ENCODE measurements around the gene METTL25B. TPM values are rescaled to one million over a fixed set of nuclear protein-coding genes. Genes with fewer than 3 reads are reported as not detected.

Gene METTL25B
- total and polyA plus RNA-seq, 8 donors: 15.2 to 90.2 (median 53.5) TPM

DNA sequence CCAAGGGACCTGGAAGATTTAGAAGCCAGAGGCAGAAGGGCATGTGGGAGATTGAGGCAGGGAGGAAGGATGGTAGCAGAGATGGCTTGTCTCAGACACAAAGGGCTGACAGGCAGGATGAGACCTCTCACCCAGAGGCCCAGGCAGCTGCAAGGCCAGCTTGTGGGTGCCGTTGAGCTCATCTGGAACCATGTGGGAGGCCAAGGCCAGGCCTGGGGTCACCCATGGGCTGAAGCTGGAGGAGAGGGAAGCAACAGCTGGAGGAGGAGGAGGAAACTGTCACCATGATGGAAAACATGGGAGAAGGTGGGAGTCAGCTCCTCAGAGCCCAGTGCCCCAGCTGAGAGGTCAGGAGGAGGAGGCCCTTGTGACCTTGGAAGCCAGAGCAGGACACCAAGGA, 29.3 kb upstream of the METTL25B start:
- WGBS, 5 donors: 47 to 75% (median 67%) methylated on average over 1 of the region's 1 CpG
- H3K4me1 ChIP-seq: peaks cover 0 to 16% (median 12%) of the 10 kb centered on the region in 4 donors
- intact Hi-C loops (cut with DNase I; ENCODE audit: low total_unique reads): no loop called here
- no peaks in the 10 kb centered on the region for H3K36me3 ChIP-seq
- peaks cover 0 to 67% (median 12%) of the 10 kb centered on the region in 3 donors for H3K27me3 ChIP-seq
- no peak for DNase-seq
- no peaks in the 10 kb centered on the region for H3K9me3 ChIP-seq
- H3K4me3 ChIP-seq: no peak overlapping the region
- TF ChIP-seq POLR2A (IDR thresholded peaks at IDR 0.05): no peak
- H3K27ac ChIP-seq: no peak overlapping the region

DNA sequence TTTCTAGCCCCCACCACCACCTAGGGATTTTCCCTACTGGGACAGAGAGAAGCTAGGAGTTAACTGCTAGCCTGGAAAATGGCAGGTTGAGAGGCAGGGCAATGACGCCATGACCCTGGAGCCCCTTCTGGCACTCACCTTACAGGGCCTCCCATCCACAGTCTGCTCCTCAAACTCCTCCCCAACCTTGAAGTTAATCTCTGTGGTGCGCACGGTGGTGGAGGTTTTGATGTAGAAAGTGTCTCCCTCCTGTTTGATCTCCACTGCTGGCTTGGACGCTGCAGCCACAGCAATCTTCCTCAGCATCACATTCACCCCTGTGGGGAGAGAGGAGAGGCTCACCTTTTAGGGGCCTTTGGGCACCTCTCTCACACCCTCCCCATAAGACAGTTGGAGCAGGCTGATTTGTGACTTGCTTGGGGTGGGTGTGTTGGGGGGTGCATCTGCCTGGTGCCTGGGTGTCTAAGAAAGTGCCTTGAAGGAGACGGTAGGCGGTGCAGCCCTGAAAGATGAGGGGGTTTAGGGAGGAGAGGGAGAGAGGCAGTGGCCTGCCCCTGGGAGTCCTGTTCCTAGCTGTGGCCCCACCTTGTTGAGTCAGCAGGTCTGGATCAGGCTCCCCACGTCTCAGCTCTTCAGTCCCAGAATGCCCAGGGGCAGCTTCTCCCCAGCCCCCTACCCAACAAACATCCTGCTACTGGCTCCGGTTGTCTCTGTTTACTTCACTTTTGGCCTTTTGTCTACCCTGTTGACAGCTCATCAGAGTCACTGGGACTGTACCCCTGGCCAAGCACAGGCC, 27.3 kb upstream of the METTL25B start:
- 75 to 83% (median 79%) methylated on average over 8 of the region's 8 CpGs for whole genome bisulfite sequencing, 5 donors
- intact Hi-C loops (cut with DNase I; ENCODE audit: low total_unique reads): no loop called here
- H3K27me3 ChIP-seq: peaks cover 0 to 80% (median 23%) of the 10 kb centered on the region in 3 donors

DNA sequence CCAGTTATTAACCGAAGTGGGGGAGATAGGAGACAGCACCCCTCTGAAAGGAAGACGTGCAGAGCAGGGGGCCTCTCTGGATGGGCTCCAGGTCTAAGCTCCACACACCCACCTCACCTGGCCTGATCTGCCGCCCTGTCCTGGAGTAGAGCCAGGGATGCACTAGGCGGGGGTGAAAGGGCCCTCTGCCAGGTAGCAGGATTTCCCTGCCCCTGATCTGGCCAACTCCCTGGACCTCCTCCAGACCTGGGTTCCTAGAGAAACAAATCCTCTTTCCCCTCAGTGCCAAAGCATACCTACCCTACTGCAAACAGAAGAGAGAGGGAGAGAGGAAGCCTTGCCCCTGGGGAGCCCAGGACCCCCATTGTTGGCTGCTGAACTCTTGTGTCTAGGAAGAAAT, 24.9 kb upstream of the METTL25B start:
- Histone ChIP-seq H3K9me3 (no peaks in the 10 kb centered on the region), H3K27me3 (peaks cover 0 to 87% (median 23%) of the 10 kb centered on the region in 3 donors), H3K36me3 (no peaks in the 10 kb centered on the region), H3K27ac (no peak overlapping the region), H3K4me1 (peaks cover 26 to 46% (median 39%) of the 10 kb centered on the region in 4 donors), H3K4me3 (no peak overlapping the region)
- no peak for DNase-seq
- intact Hi-C loops (cut with DNase I; ENCODE audit: low total_unique reads): no loop called here
- 45 to 63% (median 47%) methylated on average over 4 of the region's 4 CpGs for WGBS, 5 donors
- TF ChIP-seq, protein P1, sequence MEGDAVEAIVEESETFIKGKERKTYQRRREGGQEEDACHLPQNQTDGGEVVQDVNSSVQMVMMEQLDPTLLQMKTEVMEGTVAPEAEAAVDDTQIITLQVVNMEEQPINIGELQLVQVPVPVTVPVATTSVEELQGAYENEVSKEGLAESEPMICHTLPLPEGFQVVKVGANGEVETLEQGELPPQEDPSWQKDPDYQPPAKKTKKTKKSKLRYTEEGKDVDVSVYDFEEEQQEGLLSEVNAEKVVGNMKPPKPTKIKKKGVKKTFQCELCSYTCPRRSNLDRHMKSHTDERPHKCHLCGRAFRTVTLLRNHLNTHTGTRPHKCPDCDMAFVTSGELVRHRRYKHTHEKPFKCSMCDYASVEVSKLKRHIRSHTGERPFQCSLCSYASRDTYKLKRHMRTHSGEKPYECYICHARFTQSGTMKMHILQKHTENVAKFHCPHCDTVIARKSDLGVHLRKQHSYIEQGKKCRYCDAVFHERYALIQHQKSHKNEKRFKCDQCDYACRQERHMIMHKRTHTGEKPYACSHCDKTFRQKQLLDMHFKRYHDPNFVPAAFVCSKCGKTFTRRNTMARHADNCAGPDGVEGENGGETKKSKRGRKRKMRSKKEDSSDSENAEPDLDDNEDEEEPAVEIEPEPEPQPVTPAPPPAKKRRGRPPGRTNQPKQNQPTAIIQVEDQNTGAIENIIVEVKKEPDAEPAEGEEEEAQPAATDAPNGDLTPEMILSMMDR (IDR thresholded peaks at IDR 0.05): no peak
- TF ChIP-seq POLR2A (IDR thresholded peaks at IDR 0.05): no peak
- TF ChIP-seq POLR2AphosphoS5 (IDR thresholded peaks at IDR 0.05): no peak
- no peak for TF ChIP-seq EP300 (IDR thresholded peaks at IDR 0.05)

More for the DNA sequence above, 27.3 kb upstream of the METTL25B start:
- Histone ChIP-seq H3K9me3 (no peaks in the 10 kb centered on the region), H3K4me3 (no peak overlapping the region), H3K27ac (no peak overlapping the region), H3K4me1 (peaks cover 18 to 30% (median 23%) of the 10 kb centered on the region in 4 donors), H3K36me3 (no peaks in the 10 kb centered on the region)
- no peak for DNase-seq
- no peak for TF ChIP-seq POLR2AphosphoS5 (IDR thresholded peaks at IDR 0.05)
- no peak for TF ChIP-seq EP300 (IDR thresholded peaks at IDR 0.05)
- TF ChIP-seq, protein P1 (IDR thresholded peaks at IDR 0.05): no peak
- TF ChIP-seq POLR2A (IDR thresholded peaks at IDR 0.05): no peak

DNA sequence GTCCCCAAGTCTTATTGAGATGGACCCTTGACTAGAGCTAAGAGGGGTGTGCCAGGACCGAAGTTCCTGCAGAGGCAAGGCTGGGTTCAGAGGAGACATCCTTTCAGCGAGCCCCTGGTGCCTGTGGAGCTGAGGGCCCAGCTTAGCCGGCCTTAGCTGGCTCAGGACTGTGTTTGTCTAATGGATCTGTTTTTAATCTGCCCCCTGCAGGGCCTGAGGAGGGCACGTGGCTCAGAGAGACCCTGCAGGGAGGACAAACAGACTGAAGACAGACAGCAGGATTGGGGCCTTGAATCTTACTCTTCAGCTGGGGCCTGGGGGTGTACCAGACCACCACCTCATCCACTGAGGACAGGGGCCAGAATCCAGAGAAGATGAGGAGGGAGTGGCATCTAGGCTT, 24.5 kb upstream of the METTL25B start:
- no peak overlapping the region for H3K4me3 ChIP-seq
- TF ChIP-seq, protein P1 (IDR thresholded peaks at IDR 0.05): no peak
- TF ChIP-seq POLR2A (IDR thresholded peaks at IDR 0.05) (no peak), POLR2AphosphoS5 (IDR thresholded peaks at IDR 0.05) (no peak), EP300 (IDR thresholded peaks at IDR 0.05) (no peak)
- peaks cover 0 to 83% (median 23%) of the 10 kb centered on the region in 3 donors for H3K27me3 ChIP-seq
- no peaks in the 10 kb centered on the region for H3K36me3 ChIP-seq
- no peak for DNase-seq
- H3K9me3 ChIP-seq: no peaks in the 10 kb centered on the region
- H3K4me1 ChIP-seq: peaks cover 26 to 46% (median 39%) of the 10 kb centered on the region in 4 donors
- intact Hi-C loops (cut with DNase I; ENCODE audit: low total_unique reads): no loop called here
- 23 to 50% (median 37%) methylated on average over 4 of the region's 4 CpGs for WGBS, 5 donors
- H3K27ac ChIP-seq: no peak overlapping the region

Measured in stomach (tissue), 9 donors.